Neural progenitor cell (in vitro differentiated cells): ENCODE results near the gene TGM6. TPM values are rescaled to one million over a fixed set of nuclear protein-coding genes. Genes with fewer than 3 reads are reported as not detected.

Experiments used
- DNase-seq: peaks from one replicate; pipeline ENCODE4 v3.0.0-alpha.2; 2016; ENCODE audit warnings: low spot score
- H2AFZ ChIP-seq: fragments of 200-600 bp; sonication (generic); replicated peaks from 2 replicates; pipeline ENCODE4 v1.6.1; 2016; ENCODE audit warnings: antibody characterized with exemption
- H3F3A ChIP-seq: fragments of 200-600 bp; sonication (generic); 2 replicates; pipeline ENCODE4 v1.6.1; 2016; ENCODE audit warnings: antibody characterized with exemption, low read depth
- H3K27ac ChIP-seq: fragments of 200-600 bp; sonication (generic); 2 replicates; pipeline ENCODE4 v1.5.1; 2016; ENCODE audit warnings: mild to moderate bottlenecking
- H3K27me3 ChIP-seq: fragments of 200-600 bp; sonication (generic); 2 replicates; pipeline ENCODE4 v1.6.1; 2016; ENCODE audit warnings: mild to moderate bottlenecking, moderate library complexity
- H3K36me3 ChIP-seq: fragments of 200-600 bp; sonication (generic); 2 replicates; pipeline ENCODE4 v1.5.1; 2016
- H3K4me1 ChIP-seq: fragments of 200-600 bp; sonication (generic); 2 replicates; pipeline ENCODE4 v1.6.1; 2016; ENCODE audit warnings: mixed run types
- H3K4me2 ChIP-seq: fragments of 200-600 bp; sonication (generic); 2 replicates; pipeline ENCODE4 v1.6.1; 2016
- H3K4me3 ChIP-seq: fragments of 200-600 bp; sonication (generic); 2 replicates; pipeline ENCODE4 v1.5.1; 2016
- H3K79me2 ChIP-seq: fragments of 200-600 bp; sonication (generic); 2 replicates; pipeline ENCODE4 v1.6.1; 2016; ENCODE audit warnings: low read depth
- H3K9ac ChIP-seq: fragments of 200-600 bp; sonication (generic); 2 replicates; pipeline ENCODE4 v1.6.1; 2016
- H3K9me3 ChIP-seq: fragments of 200-600 bp; sonication (generic); 2 replicates; pipeline ENCODE4 v1.5.1; 2016; ENCODE audit warnings: low read depth
- H4K20me1 ChIP-seq: fragments of 200-600 bp; sonication (generic); 2 replicates; pipeline ENCODE4 v1.6.1; 2016; ENCODE audit warnings: low read depth
- H3K27ac Mint-ChIP-seq: 3 replicates; pipeline ENCODE4 v1.8.0; 2021; ENCODE audit warnings: mixed read lengths
- H3K27me3 Mint-ChIP-seq: 2 replicates; pipeline ENCODE4 v1.8.0; 2022; ENCODE audit warnings: low read depth, mild to moderate bottlenecking, inconsistent platforms, moderate library complexity, mixed read lengths; ENCODE audit not compliant: insufficient read depth
- H3K36me3 Mint-ChIP-seq: 3 replicates; pipeline ENCODE4 v1.8.0; 2021; ENCODE audit warnings: mixed read lengths
- H3K4me1 Mint-ChIP-seq: 3 replicates; pipeline ENCODE4 v1.8.0; 2021; ENCODE audit warnings: mixed read lengths
- H3K4me3 Mint-ChIP-seq: 3 replicates; pipeline ENCODE4 v1.8.0; 2021; ENCODE audit warnings: mild to moderate bottlenecking, moderate library complexity, mixed read lengths
- H3K9me3 Mint-ChIP-seq: 3 replicates; pipeline ENCODE4 v1.8.0; 2020; ENCODE audit warnings: mixed read lengths
- EZH2 ChIP-seq: fragments of 200-600 bp; sonication (generic); IDR thresholded peaks from 2 replicates; pipeline ENCODE4 v1.6.1; 2017; ENCODE audit warnings: antibody characterized with exemption, mild to moderate bottlenecking, moderate library complexity
- EZH2phosphoT487 ChIP-seq: fragments of 200-600 bp; sonication (generic); IDR thresholded peaks from 2 replicates; pipeline ENCODE4 v1.6.1; 2017; ENCODE audit warnings: antibody characterized with exemption
- total RNA-seq: library from RNA; depleted of rRNA; stranded (reverse); fragments of >200 nt; gene quantifications from 2 replicates; pipeline ENCODE4 v1.2.3, GENCODE V29; 2015; ENCODE audit warnings: low replicate concordance
- TF ChIP-seq, protein P1 (sequence below): fragments of 200-600 bp; sonication (generic); IDR thresholded peaks from 2 replicates; pipeline ENCODE4 v1.5.1; 2017; ENCODE audit warnings: antibody characterized with exemption, mild to moderate bottlenecking

TGM6 gene
- total RNA-seq, 1 donor from 2014 or later, result not detected

DNA sequence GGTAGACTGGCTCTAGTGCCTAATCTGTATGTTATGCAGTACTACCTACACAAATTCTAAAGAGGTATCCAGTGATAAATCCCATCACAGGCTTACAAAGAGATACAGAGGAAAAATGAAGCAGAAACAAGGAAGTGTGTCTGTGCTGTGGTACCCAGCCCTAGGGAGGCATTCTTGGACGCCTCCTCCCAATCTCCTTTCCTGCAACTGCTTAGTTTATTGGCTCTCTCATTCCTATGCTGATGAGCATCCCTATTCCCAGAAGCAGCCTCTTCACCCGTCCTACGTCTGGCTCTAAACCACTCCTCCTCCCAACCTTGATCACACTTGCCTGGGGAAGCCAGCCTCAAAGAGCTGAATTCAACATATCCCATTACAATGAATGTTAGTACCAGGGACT lies 34.5 kb upstream of the TGM6 start:
- Histone ChIP-seq H3K9me3 (no peaks in the 10 kb centered on the region), H3K4me2 (no peak overlapping the region), H3K27me3 (no peaks in the 10 kb centered on the region), H2AFZ (no peak overlapping the region), H3K4me3 (no peak overlapping the region), H3K9ac (no peak overlapping the region), H4K20me1 (no peaks in the 10 kb centered on the region), H3K4me1 (peaks cover 7% of the 10 kb centered on the region), H3K36me3 (no peaks in the 10 kb centered on the region), H3K27ac (no peak overlapping the region), H3K79me2 (no peaks in the 10 kb centered on the region), H3F3A (peaks cover 7% of the 10 kb centered on the region)
- DNase-seq, result no peak
- Mint-ChIP-seq H3K9me3 (peaks cover 8% of the 10 kb centered on the region), H3K4me1 (peaks cover 7% of the 10 kb centered on the region), H3K4me3 (no peak overlapping the region), H3K27ac (no peak overlapping the region), H3K27me3 (peaks cover 6% of the 10 kb centered on the region), H3K36me3 (no peaks in the 10 kb centered on the region)
- TF ChIP-seq EZH2phosphoT487 (no peak), EZH2 (no peak)
- TF ChIP-seq, protein P1, sequence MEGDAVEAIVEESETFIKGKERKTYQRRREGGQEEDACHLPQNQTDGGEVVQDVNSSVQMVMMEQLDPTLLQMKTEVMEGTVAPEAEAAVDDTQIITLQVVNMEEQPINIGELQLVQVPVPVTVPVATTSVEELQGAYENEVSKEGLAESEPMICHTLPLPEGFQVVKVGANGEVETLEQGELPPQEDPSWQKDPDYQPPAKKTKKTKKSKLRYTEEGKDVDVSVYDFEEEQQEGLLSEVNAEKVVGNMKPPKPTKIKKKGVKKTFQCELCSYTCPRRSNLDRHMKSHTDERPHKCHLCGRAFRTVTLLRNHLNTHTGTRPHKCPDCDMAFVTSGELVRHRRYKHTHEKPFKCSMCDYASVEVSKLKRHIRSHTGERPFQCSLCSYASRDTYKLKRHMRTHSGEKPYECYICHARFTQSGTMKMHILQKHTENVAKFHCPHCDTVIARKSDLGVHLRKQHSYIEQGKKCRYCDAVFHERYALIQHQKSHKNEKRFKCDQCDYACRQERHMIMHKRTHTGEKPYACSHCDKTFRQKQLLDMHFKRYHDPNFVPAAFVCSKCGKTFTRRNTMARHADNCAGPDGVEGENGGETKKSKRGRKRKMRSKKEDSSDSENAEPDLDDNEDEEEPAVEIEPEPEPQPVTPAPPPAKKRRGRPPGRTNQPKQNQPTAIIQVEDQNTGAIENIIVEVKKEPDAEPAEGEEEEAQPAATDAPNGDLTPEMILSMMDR, result no peak

DNA sequence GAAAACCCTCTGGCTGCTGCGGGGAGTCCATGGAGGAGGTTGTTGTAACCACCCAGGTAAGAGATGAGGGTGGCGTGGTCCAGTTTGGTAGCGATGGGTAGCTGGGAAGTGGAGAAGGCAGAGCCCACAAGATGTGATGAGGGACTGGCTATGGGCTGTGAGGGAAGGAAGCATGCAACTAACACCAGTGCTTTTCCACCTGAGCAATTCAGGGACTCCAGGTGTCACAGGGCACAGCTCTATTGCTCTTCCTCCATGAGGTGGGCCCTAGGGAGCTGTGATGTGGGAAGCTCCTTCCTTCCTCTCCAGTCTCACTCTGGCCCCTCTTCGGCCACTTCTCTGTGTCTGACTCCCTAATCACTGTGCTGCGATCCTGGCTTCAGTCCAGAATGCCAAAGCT lies 32.4 kb upstream of the TGM6 start:
- no peak for TF ChIP-seq EZH2phosphoT487
- no peak for TF ChIP-seq EZH2
- TF ChIP-seq, protein P1, result no peak
- Mint-ChIP-seq H3K4me1 (peaks cover 7% of the 10 kb centered on the region), H3K27ac (no peak overlapping the region), H3K4me3 (no peak overlapping the region), H3K27me3 (peaks cover 4% of the 10 kb centered on the region), H3K9me3 (peaks cover 10% of the 10 kb centered on the region), H3K36me3 (no peaks in the 10 kb centered on the region)
- H4K20me1 ChIP-seq, result no peaks in the 10 kb centered on the region
- no peak overlapping the region for H3K9ac ChIP-seq
- no peaks in the 10 kb centered on the region for H3K79me2 ChIP-seq
- no peak overlapping the region for H3K4me3 ChIP-seq
- H3K4me1 ChIP-seq, result no peaks in the 10 kb centered on the region
- H3F3A ChIP-seq, result no peaks in the 10 kb centered on the region
- no peak overlapping the region for H2AFZ ChIP-seq
- H3K27me3 ChIP-seq, result no peaks in the 10 kb centered on the region
- no peak for DNase-seq
- no peak overlapping the region for H3K27ac ChIP-seq
- no peaks in the 10 kb centered on the region for H3K9me3 ChIP-seq
- H3K36me3 ChIP-seq, result no peaks in the 10 kb centered on the region
- H3K4me2 ChIP-seq, result no peak overlapping the region

DNA sequence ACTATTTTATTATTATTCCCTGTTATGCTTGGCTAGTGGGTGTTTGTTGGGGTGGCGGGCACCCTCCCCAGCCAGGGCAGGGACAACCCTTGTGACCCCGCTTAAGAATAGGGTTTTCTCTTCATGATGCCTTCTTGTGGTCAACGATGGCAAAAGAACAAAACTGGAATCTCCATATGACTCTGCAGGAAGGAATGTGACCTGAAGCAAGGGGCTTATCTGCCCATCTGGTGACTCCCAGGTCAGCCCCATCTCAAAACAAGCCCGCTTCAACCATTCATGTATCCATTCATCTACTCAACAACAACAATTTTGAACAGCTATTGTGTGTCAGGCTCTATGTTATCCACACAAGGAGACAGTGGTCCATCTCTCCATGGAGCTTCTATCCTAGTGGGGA lies 30.9 kb upstream of the TGM6 start:
- H3K9me3 Mint-ChIP-seq, result peaks cover 10% of the 10 kb centered on the region
- no peak for TF ChIP-seq EZH2
- TF ChIP-seq EZH2phosphoT487, result no peak
- TF ChIP-seq, protein P1, result no peak

More for the DNA sequence above, 30.9 kb upstream of the TGM6 start:
- Histone ChIP-seq H3K36me3 (no peaks in the 10 kb centered on the region), H3K9me3 (no peaks in the 10 kb centered on the region), H3K9ac (no peak overlapping the region), H4K20me1 (no peaks in the 10 kb centered on the region), H3F3A (no peaks in the 10 kb centered on the region), H2AFZ (no peak overlapping the region), H3K4me2 (no peak overlapping the region), H3K4me1 (no peaks in the 10 kb centered on the region), H3K27me3 (no peaks in the 10 kb centered on the region), H3K4me3 (no peak overlapping the region), H3K27ac (no peak overlapping the region), H3K79me2 (no peaks in the 10 kb centered on the region)
- Mint-ChIP-seq H3K4me3 (no peak overlapping the region), H3K27ac (no peak overlapping the region), H3K36me3 (no peaks in the 10 kb centered on the region), H3K4me1 (peaks cover 7% of the 10 kb centered on the region), H3K27me3 (peaks cover 4% of the 10 kb centered on the region)
- no peak for DNase-seq
